K562 (cell line): Measurements from ENCODE around the gene KIF23. TPM values are rescaled to one million over a fixed set of nuclear protein-coding genes. Genes with fewer than 3 reads are reported as not detected.

Experiments
- ATAC-seq: fragments of 200-7000 bp; cut with Tn5 transposase; 3 replicates; pipeline ENCODE4 v1.9.1; 2020; ENCODE audit warnings: moderate library complexity
- BruUV-seq: library from RNA; stranded (reverse); fragments of 400-500 nt; replicated peaks from 2 replicates; lab custom pipeline; 2021; lab: Mats Ljungman, UMichigan
- CTCF ChIA-PET: fragments of 300-600 bp; formaldehyde crosslinking; extraction: SDS; loops from one replicate; lab custom pipeline; 2021; ENCODE audit warnings: low intra/inter-chr PET ratio; lab: Yijun Ruan, JAX
- POLR2A ChIA-PET: fragments of 300-600, 350-650 bp; sonication (Branson Sonifier 250); formaldehyde crosslinking; extraction: SDS; loops from one replicate; lab custom pipeline; 2021; ENCODE audit warnings: antibody characterized with exemption, inconsistent platforms; lab: Yijun Ruan, JAX
- DNase-seq, 4 experiments: peaks; one replicate each; pipeline versions ENCODE4 v3.0.0 to v3.0.0-alpha.2; 2011 to 2018; ENCODE audit warnings: low spot score in 3 of 4, mixed read lengths in 3 of 4; ENCODE audit errors: extremely low read depth in 1 of 4
- FAIRE-seq: peaks from 2 replicates; lab custom pipeline; 2011; peaks lifted over from hg19 to GRCh38; lab: Jason Lieb, UNC
- H2AFZ ChIP-seq: 2 replicates; pipeline ENCODE4 v1.6.0; 2011; ENCODE audit warnings: low read depth, low read length, control low read depth, inconsistent platforms
- H3K27ac ChIP-seq: fragments of 200-600 bp; 3 replicates; pipeline ENCODE4 v1.8.0; 2011; ENCODE audit warnings: low read depth, mild to moderate bottlenecking, control low read depth, inconsistent platforms, low read length, moderate library complexity, mixed read lengths; ENCODE audit errors: extremely low read depth
- H3K27me3 ChIP-seq, 2 experiments: fragments of 300-600 bp in 1 of 2; 2 replicates in 1 of 2; 3 replicates in 1 of 2; pipeline versions ENCODE4 v1.6.0 to v1.8.0; 2011; ENCODE audit warnings: inconsistent platforms in 2 of 2, low read length in 2 of 2, mild to moderate bottlenecking in 1 of 2, mixed read lengths in 1 of 2, moderate library complexity in 1 of 2; ENCODE audit not compliant: control insufficient read depth in 2 of 2, insufficient read depth in 2 of 2
- H3K36me3 ChIP-seq: fragments of 300-600 bp; 3 replicates; pipeline ENCODE4 v1.8.0; 2011; ENCODE audit warnings: mild to moderate bottlenecking, low read length, inconsistent platforms; ENCODE audit not compliant: control insufficient read depth, insufficient read depth
- H3K4me1 ChIP-seq, 2 experiments: fragments of 200-600 bp in 1 of 2; replicated peaks in 1 of 2; 2 replicates in 1 of 2; 3 replicates in 1 of 2; pipeline versions ENCODE4 v1.5.1 to v1.8.0; 2011; ENCODE audit warnings: inconsistent platforms in 2 of 2, low read length in 2 of 2, mild to moderate bottlenecking in 1 of 2, mixed read lengths in 1 of 2, moderate library complexity in 1 of 2; ENCODE audit not compliant: control insufficient read depth in 2 of 2, insufficient read depth in 2 of 2
- H3K4me2 ChIP-seq: 2 replicates; pipeline ENCODE4 v1.6.1; 2011; ENCODE audit warnings: low read length, control low read depth, inconsistent platforms, mixed read lengths; ENCODE audit not compliant: insufficient read depth
- H3K4me3 ChIP-seq: fragments of 200-600 bp; sonication (generic), shearing (Covaris generic); 2 replicates; pipeline ENCODE4 v1.5.1; 2016; ENCODE audit warnings: control low read depth, inconsistent platforms
- H3K79me2 ChIP-seq: fragments of 200-600 bp; 3 replicates; pipeline ENCODE4 v1.8.0; 2011; ENCODE audit warnings: low read length, inconsistent platforms; ENCODE audit not compliant: control insufficient read depth, insufficient read depth
- H3K9ac ChIP-seq, 2 experiments: 2 replicates each; pipeline versions ENCODE4 v1.6.0 to v1.6.1; 2011; ENCODE audit warnings: low read depth in 2 of 2, low read length in 2 of 2, control low read depth in 1 of 2, inconsistent platforms in 1 of 2, mild to moderate bottlenecking in 1 of 2, mixed read lengths in 1 of 2; ENCODE audit not compliant: insufficient read depth in 1 of 2
- H3K9me1 ChIP-seq: one replicate; pipeline ENCODE4 v1.6.0; 2011; ENCODE audit warnings: inconsistent platforms, mild to moderate bottlenecking, low read length, moderate library complexity; ENCODE audit not compliant: control insufficient read depth, insufficient read depth
- H3K9me3 ChIP-seq: replicated peaks from 2 replicates; pipeline ENCODE4 v1.5.1; 2011; ENCODE audit warnings: low read depth, low read length, inconsistent platforms; ENCODE audit not compliant: control insufficient read depth, insufficient read depth
- H4K20me1 ChIP-seq: replicated peaks from 2 replicates; pipeline ENCODE4 v1.6.1; 2011; ENCODE audit warnings: low read length, inconsistent platforms, mixed read lengths; ENCODE audit not compliant: control insufficient read depth, insufficient read depth
- DNMT1 ChIP-seq: fragments of 450-650 bp; IDR thresholded peaks from 2 replicates; pipeline ENCODE4 v1.6.1; 2016; ENCODE audit warnings: antibody characterized with exemption, mild to moderate bottlenecking
- ETV1 ChIP-seq: fragments of 450-650 bp; conservative IDR thresholded peaks from 2 replicates; pipeline ENCODE4 v1.6.1; 2016; ENCODE audit warnings: missing genetic modification characterization, control low read depth, low read depth, missing compliant biosample characterization
- FOXK1 ChIP-seq: sonication (generic); formaldehyde crosslinking; IDR thresholded peaks from 2 replicates; pipeline ENCODE4 v1.8.0; 2022; ENCODE audit warnings: missing genetic modification reagents, mild to moderate bottlenecking, borderline replicate concordance
- GABPB2 ChIP-seq: fragments of 250-450 bp; sonication (Bioruptor Pico); conservative IDR thresholded peaks from 2 replicates; pipeline ENCODE4 v1.5.1; 2021; ENCODE audit warnings: mild to moderate bottlenecking
- PCBP1 ChIP-seq: fragments of 200-400 bp; formaldehyde crosslinking; IDR thresholded peaks from 2 replicates; pipeline ENCODE4 v1.6.1; 2018; ENCODE audit warnings: mild to moderate bottlenecking, low read depth, low read length; ENCODE audit not compliant: poor library complexity, severe bottlenecking
- SP2 ChIP-seq: IDR thresholded peaks from 2 replicates; pipeline ENCODE4 v1.6.1; 2011; ENCODE audit warnings: mild to moderate bottlenecking, low read depth, low read length, moderate library complexity; ENCODE audit not compliant: poor library complexity, severe bottlenecking; ENCODE audit errors: extremely low read depth
- TSC22D4 ChIP-seq: fragments of 450-650 bp; IDR thresholded peaks from 2 replicates; pipeline ENCODE4 v1.6.1; 2016; ENCODE audit warnings: missing genetic modification characterization, missing biosample characterization, control low read depth
- WGBS: fragments of 100-300 bp; shearing (Covaris generic); methylation state at CpG from one replicate; pipeline ENCODE4 v1.1.6; 2016; ENCODE audit warnings: low coverage, mixed read lengths; ENCODE audit not compliant: insufficient coverage; ENCODE audit errors: missing lambda C conversion rate; 5-methylcytosine and 5-hydroxymethylcytosine counted together
- in situ Hi-C: fragments of 300-500 bp; cut with MboI; formaldehyde crosslinking; loops from 4 replicates; pipeline ENCODE4 v1.15.0; 2018; ENCODE audit warnings: inconsistent platforms, mixed read lengths
- intact Hi-C: fragments of 100-400 bp; cut with micrococcal nuclease; formaldehyde crosslinking; loops from 2 replicates; pipeline ENCODE4 v1.14.2; 2022
- polyA plus RNA-seq, 8 experiments: library from polyadenylated mRNA; depleted of rRNA in 4 of 8; stranded (reverse) in 5 of 8; unstranded in 3 of 8; fragments of >200 nt; fragmentation: Nextera tagmentation in 2 of 8; fragmentation: Illumina TruSeq in 1 of 8; extraction: Ambion mirVana in 2 of 8; extraction: Trizol in 1 of 8; gene quantifications; 2 replicates each; pipeline versions ENCODE4 v1.2.1 to v1.2.3, GENCODE V29; 2011 to 2014; ENCODE audit warnings: inconsistent platforms in 1 of 8, missing spikeins in 1 of 8
- total RNA-seq, 7 experiments: library from RNA; depleted of rRNA in 6 of 7; stranded (reverse); fragments of >200 nt in 6 of 7; fragmentation: Illumina TruSeq in 2 of 7; extraction: Trizol in 2 of 7; gene quantifications; 2 replicates each; pipeline versions ENCODE4 v1.2.1 to v1.2.3, GENCODE V29; 2011 to 2021; ENCODE audit warnings: low replicate concordance in 1 of 7
- TF ChIP-seq, protein P1 (sequence below), 2 experiments: fragments of 450-650 bp; conservative IDR thresholded peaks; 2 replicates each; pipeline ENCODE4 v1.6.1; 2017; ENCODE audit warnings: mild to moderate bottlenecking in 2 of 2, moderate library complexity in 2 of 2
- TF ChIP-seq, protein P2 (sequence below): IDR thresholded peaks from 2 replicates; pipeline ENCODE4 v1.6.1; 2011; ENCODE audit warnings: borderline replicate concordance, low read depth, mild to moderate bottlenecking, moderate library complexity, low read length; ENCODE audit not compliant: insufficient read depth, poor library complexity, severe bottlenecking
- TF ChIP-seq, protein P3 (sequence below): fragments of 250-450 bp; sonication (Bioruptor Pico); IDR thresholded peaks from 2 replicates; pipeline ENCODE4 v1.9.0; 2021; ENCODE audit warnings: mild to moderate bottlenecking, inconsistent platforms

The KIF23 gene
- total and polyA plus RNA-seq, 9 of the 15 experiments (the other 6 are each of a cell fraction or from before 2014, with no cell fraction given), result 29.4 to 58.2 (median 41.9) TPM

DNA sequence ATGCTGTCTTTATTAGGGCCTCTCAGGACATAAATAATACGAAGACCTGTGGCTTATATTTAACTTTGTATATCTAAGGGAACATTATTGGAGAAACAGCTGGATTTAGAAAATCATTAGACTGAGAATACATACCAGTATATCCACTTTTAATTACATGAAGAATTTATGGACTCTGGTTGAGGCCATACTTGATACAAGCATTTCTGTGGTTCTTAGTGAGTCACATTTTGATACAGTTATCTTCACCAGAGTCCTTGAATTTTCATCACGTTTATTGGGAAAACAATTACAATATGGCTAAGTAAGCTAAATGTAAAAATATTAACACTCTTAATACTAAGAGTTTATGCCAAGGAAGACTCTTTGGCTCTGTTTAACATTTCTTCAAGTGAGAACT is 9.9 kb downstream of the KIF23 start:
- POLR2A ChIA-PET, result interaction anchor here (1.1 to 1.2 kb wide), 2 partner anchors 9 to 28 kb away, joined by 4 read pairs; no protein-coding TSS in a partner anchor
- in situ Hi-C loops, result no loop called here
- no peak for ATAC-seq
- intact Hi-C loops, result no loop called here
- H3K9me3 ChIP-seq, result no peaks in the 10 kb centered on the region
- no peak for DNase-seq
- no peak overlapping the region for H3K9ac ChIP-seq
- H3K27ac ChIP-seq, result no peak overlapping the region
- peaks cover 5% of the 10 kb centered on the region; the same call in 1 of the 3 replicates for H3K79me2 ChIP-seq
- H4K20me1 ChIP-seq, result no peaks in the 10 kb centered on the region
- peaks cover 95% of the 10 kb centered on the region for H3K36me3 ChIP-seq
- TF ChIP-seq TSC22D4 (tag), result no peak
- TF ChIP-seq GABPB2 (CRISPR knock-in tag), result no peak
- no peak for TF ChIP-seq ETV1 (tag)
- no peak for TF ChIP-seq SP2
- TF ChIP-seq, protein P1, sequence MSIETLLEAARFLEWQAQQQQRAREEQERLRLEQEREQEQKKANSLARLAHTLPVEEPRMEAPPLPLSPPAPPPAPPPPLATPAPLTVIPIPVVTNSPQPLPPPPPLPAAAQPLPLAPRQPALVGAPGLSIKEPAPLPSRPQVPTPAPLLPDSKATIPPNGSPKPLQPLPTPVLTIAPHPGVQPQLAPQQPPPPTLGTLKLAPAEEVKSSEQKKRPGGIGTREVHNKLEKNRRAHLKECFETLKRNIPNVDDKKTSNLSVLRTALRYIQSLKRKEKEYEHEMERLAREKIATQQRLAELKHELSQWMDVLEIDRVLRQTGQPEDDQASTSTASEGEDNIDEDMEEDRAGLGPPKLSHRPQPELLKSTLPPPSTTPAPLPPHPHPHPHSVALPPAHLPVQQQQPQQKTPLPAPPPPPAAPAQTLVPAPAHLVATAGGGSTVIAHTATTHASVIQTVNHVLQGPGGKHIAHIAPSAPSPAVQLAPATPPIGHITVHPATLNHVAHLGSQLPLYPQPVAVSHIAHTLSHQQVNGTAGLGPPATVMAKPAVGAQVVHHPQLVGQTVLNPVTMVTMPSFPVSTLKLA (conservative IDR thresholded peaks at IDR 0.05), result no peak
- TF ChIP-seq, protein P2, sequence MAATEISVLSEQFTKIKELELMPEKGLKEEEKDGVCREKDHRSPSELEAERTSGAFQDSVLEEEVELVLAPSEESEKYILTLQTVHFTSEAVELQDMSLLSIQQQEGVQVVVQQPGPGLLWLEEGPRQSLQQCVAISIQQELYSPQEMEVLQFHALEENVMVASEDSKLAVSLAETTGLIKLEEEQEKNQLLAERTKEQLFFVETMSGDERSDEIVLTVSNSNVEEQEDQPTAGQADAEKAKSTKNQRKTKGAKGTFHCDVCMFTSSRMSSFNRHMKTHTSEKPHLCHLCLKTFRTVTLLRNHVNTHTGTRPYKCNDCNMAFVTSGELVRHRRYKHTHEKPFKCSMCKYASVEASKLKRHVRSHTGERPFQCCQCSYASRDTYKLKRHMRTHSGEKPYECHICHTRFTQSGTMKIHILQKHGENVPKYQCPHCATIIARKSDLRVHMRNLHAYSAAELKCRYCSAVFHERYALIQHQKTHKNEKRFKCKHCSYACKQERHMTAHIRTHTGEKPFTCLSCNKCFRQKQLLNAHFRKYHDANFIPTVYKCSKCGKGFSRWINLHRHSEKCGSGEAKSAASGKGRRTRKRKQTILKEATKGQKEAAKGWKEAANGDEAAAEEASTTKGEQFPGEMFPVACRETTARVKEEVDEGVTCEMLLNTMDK, result no peak
- TF ChIP-seq DNMT1, result no peak
- no peak for TF ChIP-seq PCBP1
- no peak for TF ChIP-seq FOXK1 (CRISPR knock-in tag)
- TF ChIP-seq, protein P3, sequence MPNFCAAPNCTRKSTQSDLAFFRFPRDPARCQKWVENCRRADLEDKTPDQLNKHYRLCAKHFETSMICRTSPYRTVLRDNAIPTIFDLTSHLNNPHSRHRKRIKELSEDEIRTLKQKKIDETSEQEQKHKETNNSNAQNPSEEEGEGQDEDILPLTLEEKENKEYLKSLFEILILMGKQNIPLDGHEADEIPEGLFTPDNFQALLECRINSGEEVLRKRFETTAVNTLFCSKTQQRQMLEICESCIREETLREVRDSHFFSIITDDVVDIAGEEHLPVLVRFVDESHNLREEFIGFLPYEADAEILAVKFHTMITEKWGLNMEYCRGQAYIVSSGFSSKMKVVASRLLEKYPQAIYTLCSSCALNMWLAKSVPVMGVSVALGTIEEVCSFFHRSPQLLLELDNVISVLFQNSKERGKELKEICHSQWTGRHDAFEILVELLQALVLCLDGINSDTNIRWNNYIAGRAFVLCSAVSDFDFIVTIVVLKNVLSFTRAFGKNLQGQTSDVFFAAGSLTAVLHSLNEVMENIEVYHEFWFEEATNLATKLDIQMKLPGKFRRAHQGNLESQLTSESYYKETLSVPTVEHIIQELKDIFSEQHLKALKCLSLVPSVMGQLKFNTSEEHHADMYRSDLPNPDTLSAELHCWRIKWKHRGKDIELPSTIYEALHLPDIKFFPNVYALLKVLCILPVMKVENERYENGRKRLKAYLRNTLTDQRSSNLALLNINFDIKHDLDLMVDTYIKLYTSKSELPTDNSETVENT (CRISPR knock-in tag), result no peak
- BruUV-seq, result no TSS peak
- no peaks in the 10 kb centered on the region for H3K27me3 ChIP-seq
- CTCF ChIA-PET, result no interaction called here
- no peak overlapping the region for H3K4me2 ChIP-seq
- no peaks in the 10 kb centered on the region for H3K9me1 ChIP-seq
- H3K4me1 ChIP-seq, result no peaks in the 10 kb centered on the region
- FAIRE-seq, result no peak
- H3K4me3 ChIP-seq, result no peak overlapping the region
- 94% methylated on average over 2 of the region's 2 CpGs for WGBS
- H2AFZ ChIP-seq, result no peak overlapping the region
